HepG2 (cell line): ENCODE results near the gene MARCHF2. TPM values are rescaled to one million over a fixed set of nuclear protein-coding genes. Genes with fewer than 3 reads are reported as not detected.

Source experiments
- ATAC-seq: fragments of 200-7000 bp; cut with Tn5 transposase; 3 replicates; pipeline ENCODE4 v1.9.1; 2020; ENCODE audit warnings: mild to moderate bottlenecking, moderate library complexity
- BruUV-seq: library from RNA; stranded (reverse); fragments of 400-500 nt; replicated peaks from 2 replicates; lab custom pipeline; 2021; lab: Mats Ljungman, UMichigan
- CTCF ChIA-PET: fragments of 300-600 bp; formaldehyde crosslinking; extraction: SDS; loops from one replicate; lab custom pipeline; 2021; ENCODE audit warnings: low total read pairs, inconsistent platforms, low intra/inter-chr PET ratio; lab: Yijun Ruan, JAX
- POLR2A ChIA-PET: fragments of 350-600 bp; sonication (Branson Sonifier 250); formaldehyde crosslinking; loops from one replicate; lab custom pipeline; 2020; ENCODE audit warnings: antibody characterized with exemption, inconsistent platforms; lab: Yijun Ruan, JAX
- DNase-seq: peaks from one replicate; pipeline ENCODE4 v3.0.0-alpha.2; 2015; ENCODE audit warnings: low spot score
- FAIRE-seq: peaks from 3 replicates; lab custom pipeline; 2011; peaks lifted over from hg19 to GRCh38; lab: Jason Lieb, UNC
- H2AFZ ChIP-seq: one replicate; pipeline ENCODE4 v1.6.1; 2011; ENCODE audit warnings: low read length, inconsistent platforms
- H3K27ac ChIP-seq: fragments of 300-600 bp; 3 replicates; pipeline ENCODE4 v1.8.0; 2011; ENCODE audit warnings: mixed run types, mild to moderate bottlenecking, mixed read lengths, low read length, inconsistent platforms; ENCODE audit not compliant: insufficient read depth; ENCODE audit errors: extremely low read length
- H3K27me3 ChIP-seq, 2 experiments: fragments of 200-600 bp in 1 of 2; 2 replicates in 1 of 2; 3 replicates in 1 of 2; pipeline versions ENCODE4 v1.6.0 to v1.8.0; 2011; ENCODE audit warnings: low read length in 2 of 2, mild to moderate bottlenecking in 2 of 2, moderate library complexity in 2 of 2, inconsistent platforms in 1 of 2; ENCODE audit not compliant: insufficient read depth in 2 of 2, control insufficient read depth in 1 of 2
- H3K36me3 ChIP-seq, 2 experiments: fragments of 200-600 bp in 1 of 2; replicated peaks in 1 of 2; 2 replicates in 1 of 2; 3 replicates in 1 of 2; pipeline versions ENCODE4 v1.5.1 to v1.8.0; 2011; ENCODE audit warnings: low read length in 2 of 2, inconsistent platforms in 1 of 2; ENCODE audit not compliant: insufficient read depth in 2 of 2, control insufficient read depth in 1 of 2
- H3K4me1 ChIP-seq: 2 replicates; pipeline ENCODE4 v1.5.1; 2012; ENCODE audit warnings: low read length, inconsistent platforms; ENCODE audit not compliant: insufficient read depth
- H3K4me2 ChIP-seq: 2 replicates; pipeline ENCODE4 v1.6.0; 2011; ENCODE audit warnings: low read depth, low read length, inconsistent platforms
- H3K4me3 ChIP-seq, 3 experiments: fragments of 200-600 bp in 1 of 3; sonication (generic), shearing (Covaris generic) in 1 of 3; replicated peaks in 1 of 3; 2 replicates each; pipeline ENCODE4 v1.5.1; 2011 to 2016; ENCODE audit warnings: low read length in 3 of 3, inconsistent platforms in 2 of 3, low read depth in 2 of 3, mild to moderate bottlenecking in 2 of 3, control low read depth in 1 of 3, mixed read lengths in 1 of 3; ENCODE audit not compliant: insufficient read depth in 1 of 3
- H3K79me2 ChIP-seq: one replicate; pipeline ENCODE4 v1.6.1; 2011; ENCODE audit warnings: low read length, inconsistent platforms; ENCODE audit not compliant: insufficient read depth
- H3K9ac ChIP-seq: 2 replicates; pipeline ENCODE4 v1.6.0; 2011; ENCODE audit warnings: mild to moderate bottlenecking, low read depth, low read length, inconsistent platforms; ENCODE audit not compliant: insufficient read depth
- H3K9me3 ChIP-seq: 2 replicates; pipeline ENCODE4 v1.5.1; 2012; ENCODE audit warnings: mild to moderate bottlenecking, low read length
- H4K20me1 ChIP-seq: 2 replicates; pipeline ENCODE4 v1.6.0; 2011; ENCODE audit warnings: inconsistent platforms, mild to moderate bottlenecking, low read length, moderate library complexity; ENCODE audit not compliant: insufficient read depth
- ASH2L ChIP-seq: fragments of 300-600, 200-600 bp; sonication (generic); IDR thresholded peaks from 2 replicates; pipeline ENCODE4 v1.7.0; 2017; ENCODE audit warnings: low read depth, mild to moderate bottlenecking, moderate library complexity, mixed read lengths, low read length; ENCODE audit not compliant: insufficient read length
- BCL6 ChIP-seq: IDR thresholded peaks from 2 replicates; pipeline ENCODE4 v1.6.1; 2016; ENCODE audit warnings: missing genetic modification reagents, missing compliant biosample characterization
- CEBPG ChIP-seq: IDR thresholded peaks from 2 replicates; pipeline ENCODE4 v1.6.1; 2016
- GABPA ChIP-seq, 2 experiments: IDR thresholded peaks; 2 replicates each; pipeline ENCODE4 v1.6.1; 2011 to 2016; ENCODE audit warnings: low read depth in 2 of 2, low read length in 1 of 2, missing biosample characterization in 1 of 2, missing genetic modification characterization in 1 of 2
- GATAD2A ChIP-seq: IDR thresholded peaks from 2 replicates; pipeline ENCODE4 v1.6.1; 2016
- GTF2F1 ChIP-seq: fragments of 150-350 bp; IDR thresholded peaks from 2 replicates; pipeline ENCODE4 v1.6.1; 2014; ENCODE audit warnings: low read length
- KDM3A ChIP-seq: IDR thresholded peaks from 2 replicates; pipeline ENCODE4 v1.6.1; 2018; ENCODE audit warnings: low read depth, missing compliant biosample characterization
- KMT2B ChIP-seq: IDR thresholded peaks from 2 replicates; pipeline ENCODE4 v1.6.1; 2016; ENCODE audit warnings: missing genetic modification reagents, missing compliant biosample characterization
- MYPOP ChIP-seq: sonication (generic); formaldehyde crosslinking; IDR thresholded peaks from 2 replicates; pipeline ENCODE4 v1.8.1; 2023; ENCODE audit warnings: mild to moderate bottlenecking, moderate library complexity, missing genetic modification reagents
- RARA ChIP-seq: IDR thresholded peaks from 2 replicates; pipeline ENCODE4 v1.6.1; 2016; ENCODE audit warnings: missing genetic modification reagents, missing compliant biosample characterization
- RCOR2 ChIP-seq: IDR thresholded peaks from 2 replicates; pipeline ENCODE4 v1.6.1; 2016; ENCODE audit warnings: missing biosample characterization, missing genetic modification reagents
- RNF219 ChIP-seq: sonication (generic); formaldehyde crosslinking; IDR thresholded peaks from 2 replicates; pipeline ENCODE4 v1.5.0; 2020; ENCODE audit warnings: mild to moderate bottlenecking, missing genetic modification reagents
- SMAD3 ChIP-seq: sonication (generic); formaldehyde crosslinking; IDR thresholded peaks from 2 replicates; pipeline ENCODE4 v1.4.0; 2020; ENCODE audit warnings: missing genetic modification reagents
- SP1 ChIP-seq, 2 experiments: fragments of 450-650 bp in 1 of 2; sonication (generic) in 1 of 2; formaldehyde crosslinking in 1 of 2; IDR thresholded peaks; 2 replicates each; pipeline versions ENCODE4 v1.4.0 to v1.6.1; 2016 to 2020; ENCODE audit warnings: missing genetic modification reagents in 1 of 2
- SP5 ChIP-seq: IDR thresholded peaks from 2 replicates; pipeline ENCODE4 v1.6.1; 2016; ENCODE audit warnings: low read depth, borderline replicate concordance
- ZMYM3 ChIP-seq: sonication (generic); formaldehyde crosslinking; IDR thresholded peaks from 2 replicates; pipeline ENCODE4 v1.5.1; 2020; ENCODE audit warnings: mild to moderate bottlenecking, missing genetic modification reagents
- ZNF253 ChIP-seq: sonication (generic); formaldehyde crosslinking; IDR thresholded peaks from 2 replicates; pipeline ENCODE4 v1.8.0; 2022; ENCODE audit warnings: mild to moderate bottlenecking, missing genetic modification reagents, borderline replicate concordance
- ZNF331 ChIP-seq: sonication (generic); formaldehyde crosslinking; IDR thresholded peaks from 2 replicates; pipeline ENCODE4 v1.4.0; 2020; ENCODE audit warnings: missing genetic modification reagents
- ZNF775 ChIP-seq: sonication (generic); formaldehyde crosslinking; IDR thresholded peaks from 2 replicates; pipeline ENCODE4 v1.4.0; 2020; ENCODE audit warnings: missing genetic modification reagents, mild to moderate bottlenecking, moderate library complexity, borderline replicate concordance
- WGBS: methylation state at CpG from one replicate; pipeline ENCODE4 v1.1.6; 2017; ENCODE audit warnings: low lambda C conversion rate; 5-methylcytosine and 5-hydroxymethylcytosine counted together
- in situ Hi-C: cut with HindIII; loops from 2 replicates; pipeline ENCODE4 v1.10.0; 2017; ENCODE audit warnings: low pct_unique_long_range_greater_than_20kb; ENCODE audit not compliant: extremely low pct_ligation_motif_present
- intact Hi-C: fragments of 100-400 bp; cut with micrococcal nuclease; formaldehyde crosslinking; loops from one replicate; pipeline ENCODE4 v1.10.0; 2022; ENCODE audit not compliant: unreplicated experiment
- polyA plus RNA-seq, 8 experiments: library from polyadenylated mRNA; depleted of rRNA in 3 of 8; stranded (reverse) in 7 of 8; unstranded in 1 of 8; fragments of >200 nt; fragmentation: Illumina TruSeq in 4 of 8; extraction: Trizol in 4 of 8; gene quantifications; 2 replicates each; pipeline versions ENCODE4 v1.2.1 to v1.2.3, GENCODE V29; 2011 to 2016; ENCODE audit warnings: low read depth in 4 of 8, missing spikeins in 1 of 8, mixed read lengths in 1 of 8; ENCODE audit not compliant: insufficient read depth in 1 of 8
- total RNA-seq, 5 experiments: library from RNA; depleted of rRNA; stranded (reverse); fragments of >200 nt; fragmentation: Illumina TruSeq; extraction: Trizol; gene quantifications; 2 replicates each; pipeline ENCODE4 v1.2.3, GENCODE V29; 2016; ENCODE audit warnings: low read depth in 1 of 5

Gene MARCHF2
- total and polyA plus RNA-seq, 2 of the 13 experiments (the other 11 are each of a cell fraction or from before 2014, with no cell fraction given), result 12.7 to 13.0 TPM

GRCh38 chr19:8421484-8422461 is 8.7 kb downstream of the MARCHF2 start (continued):
- no peak for TF ChIP-seq KMT2B (CRISPR knock-in tag)

DNA sequence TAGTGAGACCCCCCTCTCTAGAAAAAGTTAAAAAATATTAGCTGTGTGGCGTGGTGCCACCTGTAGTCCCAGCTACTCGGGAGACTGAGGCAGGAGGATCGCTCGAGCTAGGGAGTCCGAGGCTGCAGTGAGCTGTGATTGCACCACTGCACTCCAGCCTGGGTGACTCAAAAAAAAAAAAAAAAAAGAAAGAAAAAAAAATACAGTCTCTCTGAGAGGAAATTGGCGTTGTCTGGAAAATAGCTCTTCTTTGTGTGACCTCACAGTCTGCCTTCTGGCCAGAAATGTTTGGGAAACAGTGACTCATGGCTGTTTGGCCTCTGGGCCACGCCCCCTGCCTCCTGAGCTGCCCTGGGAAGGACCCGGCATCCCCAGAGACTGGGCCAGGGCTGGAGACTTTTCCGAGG is 10.7 kb downstream of the MARCHF2 start:
- H3K27me3 ChIP-seq, result no peaks in the 10 kb centered on the region
- peak; percentile 83 for ATAC-seq
- H3K79me2 ChIP-seq, result no peaks in the 10 kb centered on the region
- H3K9ac ChIP-seq, result peak overlapping the region; percentile 75
- BruUV-seq, result no TSS peak
- no peaks in the 10 kb centered on the region for H3K36me3 ChIP-seq
- no peaks in the 10 kb centered on the region for H4K20me1 ChIP-seq
- peaks cover 39% of the 10 kb centered on the region for H3K4me1 ChIP-seq
- ChIA-PET POLR2A (interaction anchor here (0.7 to 8.0 kb wide), 26 partner anchors 10 to 480 kb away, joined by 3 to 82 read pairs (median 5); partner anchors contain the start of genes HNRNPM, MARCHF2, NDUFA7 and RAB11B), CTCF (no interaction called here)
- peak overlapping the region; percentile 28 to 64 (median 55); a peak in 5 of 6 replicates for H3K4me3 ChIP-seq
- FAIRE-seq, result peak; percentile 89
- no peaks in the 10 kb centered on the region for H3K9me3 ChIP-seq
- peak overlapping the region; percentile 95 for H3K4me2 ChIP-seq
- H3K27ac ChIP-seq, result peak overlapping the region; percentile 86
- in situ Hi-C loops, result no loop called here
- WGBS, result 3% methylated on average over 9 of the region's 9 CpGs
- peak; percentile 93 for DNase-seq
- H2AFZ ChIP-seq, result no peak overlapping the region
- intact Hi-C loops, result no loop called here
- TF ChIP-seq ZNF253 (CRISPR knock-in tag), result no peak
- TF ChIP-seq CEBPG (CRISPR knock-in tag), result peak; percentile 57
- no peak for TF ChIP-seq ZNF775 (CRISPR knock-in tag)
- 0 out of 2 replicates have a peak, but pooled peaks have one; percentile 56 for TF ChIP-seq KDM3A (CRISPR knock-in tag)
- peak; percentile 31; the same call in 1 of the 2 replicates for TF ChIP-seq ZMYM3 (CRISPR knock-in tag)
- no peak for TF ChIP-seq GTF2F1
- peak; percentile 34; the same call in 1 of the 2 replicates for TF ChIP-seq SMAD3 (CRISPR knock-in tag)
- TF ChIP-seq ZNF331 (CRISPR knock-in tag), result peak; percentile 39; the same call in 1 of the 2 replicates
- peak; percentile 27 for TF ChIP-seq ASH2L
- TF ChIP-seq BCL6, result peak; percentile 28; the same call in 1 of the 2 replicates
- peak; percentile 47; the same call in 1 of the 2 replicates for TF ChIP-seq GATAD2A (CRISPR knock-in tag)
- peak; percentile 80 for TF ChIP-seq RCOR2 (CRISPR knock-in tag)
- TF ChIP-seq RARA (CRISPR knock-in tag), result peak; percentile 74
- TF ChIP-seq SP1 (IDR thresholded peaks at IDR 0.05), result no peak
- TF ChIP-seq SP1 (CRISPR knock-in tag; IDR thresholded peaks at IDR 0.05), result peak; percentile 76
- TF ChIP-seq RNF219 (CRISPR knock-in tag), result no peak
- TF ChIP-seq GABPA (IDR thresholded peaks at IDR 0.05; ENCODE audit: low read depth, low read length), result no peak
- no peak for TF ChIP-seq GABPA (CRISPR knock-in tag; IDR thresholded peaks at IDR 0.05; ENCODE audit: low read depth)
- peak; percentile 94 for TF ChIP-seq SP5 (CRISPR knock-in tag)
- TF ChIP-seq MYPOP (CRISPR knock-in tag), result peak; percentile 24; the same call in 1 of the 2 replicates
